Neural progenitor cell (in vitro differentiated cells): ENCODE data around the gene GTF2F2. TPM values are rescaled to one million over a fixed set of nuclear protein-coding genes. Genes with fewer than 3 reads are reported as not detected.

ENCODE experiments used
- DNase-seq: peaks from one replicate; pipeline ENCODE4 v3.0.0-alpha.2; 2016; ENCODE audit warnings: low spot score
- H2AFZ ChIP-seq: fragments of 200-600 bp; sonication (generic); replicated peaks from 2 replicates; pipeline ENCODE4 v1.6.1; 2016; ENCODE audit warnings: antibody characterized with exemption
- H3F3A ChIP-seq: fragments of 200-600 bp; sonication (generic); 2 replicates; pipeline ENCODE4 v1.6.1; 2016; ENCODE audit warnings: antibody characterized with exemption, low read depth
- H3K27ac ChIP-seq: fragments of 200-600 bp; sonication (generic); 2 replicates; pipeline ENCODE4 v1.5.1; 2016; ENCODE audit warnings: mild to moderate bottlenecking
- H3K27me3 ChIP-seq: fragments of 200-600 bp; sonication (generic); 2 replicates; pipeline ENCODE4 v1.6.1; 2016; ENCODE audit warnings: mild to moderate bottlenecking, moderate library complexity
- H3K36me3 ChIP-seq: fragments of 200-600 bp; sonication (generic); 2 replicates; pipeline ENCODE4 v1.5.1; 2016
- H3K4me1 ChIP-seq: fragments of 200-600 bp; sonication (generic); 2 replicates; pipeline ENCODE4 v1.6.1; 2016; ENCODE audit warnings: mixed run types
- H3K4me2 ChIP-seq: fragments of 200-600 bp; sonication (generic); 2 replicates; pipeline ENCODE4 v1.6.1; 2016
- H3K4me3 ChIP-seq: fragments of 200-600 bp; sonication (generic); 2 replicates; pipeline ENCODE4 v1.5.1; 2016
- H3K79me2 ChIP-seq: fragments of 200-600 bp; sonication (generic); 2 replicates; pipeline ENCODE4 v1.6.1; 2016; ENCODE audit warnings: low read depth
- H3K9ac ChIP-seq: fragments of 200-600 bp; sonication (generic); 2 replicates; pipeline ENCODE4 v1.6.1; 2016
- H3K9me3 ChIP-seq: fragments of 200-600 bp; sonication (generic); 2 replicates; pipeline ENCODE4 v1.5.1; 2016; ENCODE audit warnings: low read depth
- H4K20me1 ChIP-seq: fragments of 200-600 bp; sonication (generic); 2 replicates; pipeline ENCODE4 v1.6.1; 2016; ENCODE audit warnings: low read depth
- H3K27ac Mint-ChIP-seq: 3 replicates; pipeline ENCODE4 v1.8.0; 2021; ENCODE audit warnings: mixed read lengths
- H3K27me3 Mint-ChIP-seq: 2 replicates; pipeline ENCODE4 v1.8.0; 2022; ENCODE audit warnings: low read depth, mild to moderate bottlenecking, inconsistent platforms, moderate library complexity, mixed read lengths; ENCODE audit not compliant: insufficient read depth
- H3K36me3 Mint-ChIP-seq: 3 replicates; pipeline ENCODE4 v1.8.0; 2021; ENCODE audit warnings: mixed read lengths
- H3K4me1 Mint-ChIP-seq: 3 replicates; pipeline ENCODE4 v1.8.0; 2021; ENCODE audit warnings: mixed read lengths
- H3K4me3 Mint-ChIP-seq: 3 replicates; pipeline ENCODE4 v1.8.0; 2021; ENCODE audit warnings: mild to moderate bottlenecking, moderate library complexity, mixed read lengths
- H3K9me3 Mint-ChIP-seq: 3 replicates; pipeline ENCODE4 v1.8.0; 2020; ENCODE audit warnings: mixed read lengths
- CTCF ChIP-seq: fragments of 200-600 bp; sonication (generic); IDR thresholded peaks from 2 replicates; pipeline ENCODE4 v1.5.1; 2017; ENCODE audit warnings: antibody characterized with exemption, mild to moderate bottlenecking
- EZH2 ChIP-seq: fragments of 200-600 bp; sonication (generic); IDR thresholded peaks from 2 replicates; pipeline ENCODE4 v1.6.1; 2017; ENCODE audit warnings: antibody characterized with exemption, mild to moderate bottlenecking, moderate library complexity
- EZH2phosphoT487 ChIP-seq: fragments of 200-600 bp; sonication (generic); IDR thresholded peaks from 2 replicates; pipeline ENCODE4 v1.6.1; 2017; ENCODE audit warnings: antibody characterized with exemption
- total RNA-seq: library from RNA; depleted of rRNA; stranded (reverse); fragments of >200 nt; gene quantifications from 2 replicates; pipeline ENCODE4 v1.2.3, GENCODE V29; 2015; ENCODE audit warnings: low replicate concordance

Gene GTF2F2
- total RNA-seq, 1 donor from 2014 or later: 54.1 TPM

DNA sequence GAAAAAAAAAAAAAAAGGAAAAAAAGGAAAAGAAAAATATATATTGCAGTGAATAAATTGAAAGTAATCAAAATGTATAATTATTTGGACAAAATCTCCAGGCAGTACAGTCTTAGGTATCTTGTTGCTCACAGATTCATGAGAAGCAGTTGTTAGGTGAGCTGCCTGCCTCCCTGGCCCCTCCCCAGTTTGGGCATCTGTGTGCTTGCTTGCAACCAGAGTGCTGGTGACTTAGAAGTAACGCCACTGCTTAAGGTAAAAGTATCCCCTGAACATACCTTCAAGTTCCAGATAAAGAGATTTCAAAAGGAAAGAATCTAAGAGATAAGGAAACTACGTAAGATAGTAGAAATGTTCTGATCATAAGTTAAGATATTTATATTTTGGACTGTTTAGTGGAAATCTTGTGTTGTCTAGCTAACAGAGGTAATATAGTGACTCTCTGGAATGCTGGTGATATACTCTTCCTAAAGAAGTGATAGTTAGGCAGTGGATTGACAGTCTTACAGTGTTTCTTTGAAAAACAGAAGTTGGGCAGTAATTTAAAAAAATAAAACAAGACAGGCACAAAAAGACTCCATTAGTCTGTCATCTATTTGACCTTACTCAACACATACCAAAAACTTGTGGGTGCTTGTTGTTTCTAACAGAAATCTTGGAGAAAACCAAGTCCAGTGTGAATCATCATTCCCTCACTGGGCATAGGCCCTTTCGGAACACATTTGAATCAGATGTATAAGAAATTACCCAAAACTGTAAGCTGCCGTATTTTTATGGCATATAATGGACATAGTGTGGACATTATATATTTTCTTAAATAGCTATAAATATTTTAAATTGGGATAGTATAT is 118.9 kb downstream of the GTF2F2 start:
- no peak overlapping the region for H2AFZ ChIP-seq
- peaks cover 6% of the 10 kb centered on the region for H3K79me2 ChIP-seq
- peaks cover 5% of the 10 kb centered on the region for H3K4me1 Mint-ChIP-seq
- H3K4me1 ChIP-seq: no peaks in the 10 kb centered on the region
- H3K27me3 ChIP-seq: no peaks in the 10 kb centered on the region
- no peak overlapping the region for H3K4me2 ChIP-seq
- no peak overlapping the region for H3K4me3 ChIP-seq
- no peaks in the 10 kb centered on the region for H3K36me3 ChIP-seq
- no peaks in the 10 kb centered on the region for H3K36me3 Mint-ChIP-seq
- no peak for DNase-seq
- H3K27ac ChIP-seq: no peak overlapping the region
- H3F3A ChIP-seq: no peaks in the 10 kb centered on the region
- no peak overlapping the region for H3K27ac Mint-ChIP-seq
- no peak for TF ChIP-seq CTCF
- H3K9ac ChIP-seq: no peak overlapping the region
- no peaks in the 10 kb centered on the region for H4K20me1 ChIP-seq
- no peaks in the 10 kb centered on the region for H3K9me3 ChIP-seq
- no peaks in the 10 kb centered on the region for H3K9me3 Mint-ChIP-seq
- no peaks in the 10 kb centered on the region for H3K27me3 Mint-ChIP-seq
- H3K4me3 Mint-ChIP-seq: no peak overlapping the region

DNA sequence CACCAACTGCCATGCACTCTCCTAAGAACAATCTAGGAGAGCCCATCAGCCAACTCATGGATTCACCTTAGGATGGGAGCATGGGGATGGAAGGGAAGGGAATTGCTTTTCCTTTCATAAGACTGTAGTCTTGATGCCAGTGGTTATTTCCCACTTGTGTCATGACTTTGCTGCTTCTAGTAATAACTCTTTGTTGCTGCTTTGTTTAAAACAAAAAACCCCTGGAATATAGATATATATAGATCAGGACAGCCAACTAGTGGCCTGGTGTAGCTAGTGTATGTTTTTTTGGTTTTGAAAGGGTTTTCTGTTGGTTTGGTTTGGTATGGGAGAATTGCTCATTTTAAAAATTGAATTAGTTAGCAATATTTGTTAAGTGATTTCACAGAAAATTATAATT is 119.8 kb downstream of the GTF2F2 start:
- TF ChIP-seq CTCF: no peak
- Histone ChIP-seq H4K20me1 (no peaks in the 10 kb centered on the region), H3K36me3 (no peaks in the 10 kb centered on the region), H3K79me2 (peaks cover 6% of the 10 kb centered on the region), H2AFZ (no peak overlapping the region), H3K27me3 (no peaks in the 10 kb centered on the region), H3K4me3 (no peak overlapping the region), H3K27ac (no peak overlapping the region), H3K4me1 (no peaks in the 10 kb centered on the region), H3K9ac (no peak overlapping the region), H3K9me3 (no peaks in the 10 kb centered on the region), H3F3A (no peaks in the 10 kb centered on the region), H3K4me2 (no peak overlapping the region)
- peaks cover 5% of the 10 kb centered on the region for H3K4me1 Mint-ChIP-seq
- no peaks in the 10 kb centered on the region for H3K27me3 Mint-ChIP-seq
- H3K36me3 Mint-ChIP-seq: no peaks in the 10 kb centered on the region
- H3K4me3 Mint-ChIP-seq: no peak overlapping the region
- no peaks in the 10 kb centered on the region for H3K9me3 Mint-ChIP-seq
- no peak for DNase-seq
- no peak overlapping the region for H3K27ac Mint-ChIP-seq

DNA sequence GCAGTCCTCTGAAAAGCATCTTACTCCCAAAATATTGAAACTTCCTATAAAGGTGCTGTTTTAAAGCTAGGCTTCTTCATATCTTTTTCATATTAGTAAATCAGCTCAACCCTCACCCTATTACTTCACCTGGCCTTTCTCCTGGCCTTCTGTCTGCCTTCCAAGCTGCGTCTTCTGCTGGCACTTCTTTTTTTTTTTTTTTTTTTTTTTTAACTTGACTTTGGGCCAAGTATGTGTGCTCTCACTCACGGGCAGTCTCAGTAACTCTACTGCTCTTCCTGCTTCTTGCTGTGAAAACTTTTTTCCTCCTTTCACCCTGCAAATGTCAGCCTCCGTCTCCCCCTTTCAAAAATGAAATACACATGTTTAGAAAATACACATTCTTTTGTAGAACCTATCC is 121.8 kb downstream of the GTF2F2 start:
- H3K27me3 ChIP-seq: no peaks in the 10 kb centered on the region
- H2AFZ ChIP-seq: no peak overlapping the region
- no peaks in the 10 kb centered on the region for H4K20me1 ChIP-seq
- no peak for TF ChIP-seq EZH2phosphoT487
- no peak for TF ChIP-seq EZH2
- TF ChIP-seq CTCF: no peak
- no peaks in the 10 kb centered on the region for H3F3A ChIP-seq
- Mint-ChIP-seq H3K36me3 (no peaks in the 10 kb centered on the region), H3K27me3 (no peaks in the 10 kb centered on the region), H3K4me1 (peaks cover 5% of the 10 kb centered on the region), H3K27ac (no peak overlapping the region), H3K9me3 (no peaks in the 10 kb centered on the region), H3K4me3 (no peak overlapping the region)
- H3K36me3 ChIP-seq: no peaks in the 10 kb centered on the region
- H3K9me3 ChIP-seq: no peaks in the 10 kb centered on the region
- H3K9ac ChIP-seq: no peak overlapping the region
- peaks cover 6% of the 10 kb centered on the region for H3K79me2 ChIP-seq
- no peak overlapping the region for H3K4me3 ChIP-seq
- no peak overlapping the region for H3K4me2 ChIP-seq
- no peak overlapping the region for H3K27ac ChIP-seq
- no peak for DNase-seq
- H3K4me1 ChIP-seq: no peaks in the 10 kb centered on the region
